Measurements from ENCODE around the gene OR52A5.

Gene OR52A5

DNA sequence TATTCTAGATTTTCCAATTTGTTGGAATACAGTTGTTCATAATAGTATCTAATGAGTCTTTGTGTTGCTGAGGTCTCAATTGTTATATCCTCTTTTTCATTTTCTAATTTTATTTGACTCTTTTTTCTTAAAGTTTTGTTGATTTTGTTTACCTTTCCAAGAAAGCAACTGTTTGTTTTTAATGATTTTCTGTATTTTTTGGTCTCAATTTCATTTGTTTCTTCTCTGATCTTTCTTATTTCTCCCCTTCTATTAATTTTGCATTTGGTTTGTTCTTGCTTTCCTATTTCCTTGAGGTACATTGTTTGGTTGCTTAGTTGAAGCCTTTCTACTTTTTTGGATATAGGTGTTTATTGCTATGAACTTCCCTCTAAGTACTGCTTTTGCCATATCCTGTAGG lies 21.6 kb upstream of the OR52A5 start:
- no peaks in the 10 kb centered on the region for H3K79me2 ChIP-seq (ENCODE audit: insufficient read depth, low read length)
- no peak overlapping the region for H3K27ac ChIP-seq (ENCODE audit: low read depth, low read length)
- H3F3A ChIP-seq (ENCODE audit: insufficient read depth), result no peaks in the 10 kb centered on the region
- no peaks in the 10 kb centered on the region for H3K27me3 ChIP-seq (ENCODE audit: low read length)
- H3K9me3 ChIP-seq (ENCODE audit: insufficient read depth, low read length), result no peaks in the 10 kb centered on the region
- H4K20me1 ChIP-seq (ENCODE audit: low read depth, low read length), result no peaks in the 10 kb centered on the region
- TF ChIP-seq EZH2phosphoT487 (conservative IDR thresholded peaks at IDR 0.05; ENCODE audit: low read length), result no peak
- TF ChIP-seq, protein P1, sequence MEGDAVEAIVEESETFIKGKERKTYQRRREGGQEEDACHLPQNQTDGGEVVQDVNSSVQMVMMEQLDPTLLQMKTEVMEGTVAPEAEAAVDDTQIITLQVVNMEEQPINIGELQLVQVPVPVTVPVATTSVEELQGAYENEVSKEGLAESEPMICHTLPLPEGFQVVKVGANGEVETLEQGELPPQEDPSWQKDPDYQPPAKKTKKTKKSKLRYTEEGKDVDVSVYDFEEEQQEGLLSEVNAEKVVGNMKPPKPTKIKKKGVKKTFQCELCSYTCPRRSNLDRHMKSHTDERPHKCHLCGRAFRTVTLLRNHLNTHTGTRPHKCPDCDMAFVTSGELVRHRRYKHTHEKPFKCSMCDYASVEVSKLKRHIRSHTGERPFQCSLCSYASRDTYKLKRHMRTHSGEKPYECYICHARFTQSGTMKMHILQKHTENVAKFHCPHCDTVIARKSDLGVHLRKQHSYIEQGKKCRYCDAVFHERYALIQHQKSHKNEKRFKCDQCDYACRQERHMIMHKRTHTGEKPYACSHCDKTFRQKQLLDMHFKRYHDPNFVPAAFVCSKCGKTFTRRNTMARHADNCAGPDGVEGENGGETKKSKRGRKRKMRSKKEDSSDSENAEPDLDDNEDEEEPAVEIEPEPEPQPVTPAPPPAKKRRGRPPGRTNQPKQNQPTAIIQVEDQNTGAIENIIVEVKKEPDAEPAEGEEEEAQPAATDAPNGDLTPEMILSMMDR (IDR thresholded peaks at IDR 0.05; ENCODE audit: insufficient read depth, low read length, poor library complexity, severe bottlenecking), result no peak
- no peak overlapping the region for H3K4me2 ChIP-seq (ENCODE audit: low read depth, low read length, poor library complexity, severe bottlenecking)
- no peaks in the 10 kb centered on the region for H3K36me3 ChIP-seq (ENCODE audit: low read length)
- H3K4me3 ChIP-seq (ENCODE audit: insufficient read depth, low read length, poor library complexity, severe bottlenecking), result no peak overlapping the region
- no peak overlapping the region for H3K9ac ChIP-seq (ENCODE audit: low read length)
- H2AFZ ChIP-seq (ENCODE audit: low read depth, low read length, severe bottlenecking), result no peak overlapping the region
- no peaks in the 10 kb centered on the region for H3K9me2 ChIP-seq (replicated peaks; ENCODE audit: insufficient read depth, low read length)

DNA sequence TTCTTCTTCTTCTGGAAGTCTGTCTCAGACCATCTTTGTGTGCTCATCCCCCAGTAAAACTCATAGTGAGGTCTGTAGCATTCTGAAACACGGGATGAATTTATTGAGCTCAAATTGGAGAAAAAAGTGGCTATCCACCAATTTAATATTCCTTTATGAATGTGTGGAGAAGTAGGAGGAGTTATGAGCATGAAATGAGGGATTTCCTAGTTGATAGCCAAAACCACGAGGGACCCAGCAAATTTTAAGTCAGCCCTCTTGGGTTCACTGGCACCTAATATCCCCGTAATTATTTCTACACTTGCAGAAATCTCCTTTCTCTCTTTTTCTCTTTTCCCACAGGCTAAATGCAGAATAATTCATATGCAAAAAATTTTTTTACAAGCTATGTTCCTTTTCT lies 16.5 kb upstream of the OR52A5 start, which contains the start of gene OR52A1:
Gene OR52A1, minus strand, starts transcription at position 101 of the 400 bp plus-strand sequence. CDS start 2,388 bp downstream, outside the sequence.
- no peak within 1 kb of the TSS for H3K4me3 ChIP-seq (ENCODE audit: insufficient read depth, low read length, poor library complexity, severe bottlenecking)
- H3K27ac ChIP-seq (ENCODE audit: low read depth, low read length), result no peak within 1 kb of the TSS
- no peak for TF ChIP-seq EZH2phosphoT487 (conservative IDR thresholded peaks at IDR 0.05; ENCODE audit: low read length)
- TF ChIP-seq, protein P1 (IDR thresholded peaks at IDR 0.05; ENCODE audit: insufficient read depth, low read length, poor library complexity, severe bottlenecking), result no peak
- H3K36me3 ChIP-seq (ENCODE audit: low read length), result no peaks in the 10 kb centered on the region
- no peaks in the 10 kb centered on the region for H3K9me3 ChIP-seq (ENCODE audit: insufficient read depth, low read length)
- H4K20me1 ChIP-seq (ENCODE audit: low read depth, low read length), result no peaks in the 10 kb centered on the region
- no peaks in the 10 kb centered on the region for H3F3A ChIP-seq (ENCODE audit: insufficient read depth)
- H3K4me2 ChIP-seq (ENCODE audit: low read depth, low read length, poor library complexity, severe bottlenecking), result no peak within 1 kb of the TSS
- no peaks in the 10 kb centered on the region for H3K9me2 ChIP-seq (replicated peaks; ENCODE audit: insufficient read depth, low read length)
- H3K27me3 ChIP-seq (ENCODE audit: low read length), result no peaks in the 10 kb centered on the region
- H3K79me2 ChIP-seq (ENCODE audit: insufficient read depth, low read length), result no peaks in the 10 kb centered on the region
- H2AFZ ChIP-seq (ENCODE audit: low read depth, low read length, severe bottlenecking), result no peak within 1 kb of the TSS
- H3K9ac ChIP-seq (ENCODE audit: low read length), result no peak within 1 kb of the TSS

DNA sequence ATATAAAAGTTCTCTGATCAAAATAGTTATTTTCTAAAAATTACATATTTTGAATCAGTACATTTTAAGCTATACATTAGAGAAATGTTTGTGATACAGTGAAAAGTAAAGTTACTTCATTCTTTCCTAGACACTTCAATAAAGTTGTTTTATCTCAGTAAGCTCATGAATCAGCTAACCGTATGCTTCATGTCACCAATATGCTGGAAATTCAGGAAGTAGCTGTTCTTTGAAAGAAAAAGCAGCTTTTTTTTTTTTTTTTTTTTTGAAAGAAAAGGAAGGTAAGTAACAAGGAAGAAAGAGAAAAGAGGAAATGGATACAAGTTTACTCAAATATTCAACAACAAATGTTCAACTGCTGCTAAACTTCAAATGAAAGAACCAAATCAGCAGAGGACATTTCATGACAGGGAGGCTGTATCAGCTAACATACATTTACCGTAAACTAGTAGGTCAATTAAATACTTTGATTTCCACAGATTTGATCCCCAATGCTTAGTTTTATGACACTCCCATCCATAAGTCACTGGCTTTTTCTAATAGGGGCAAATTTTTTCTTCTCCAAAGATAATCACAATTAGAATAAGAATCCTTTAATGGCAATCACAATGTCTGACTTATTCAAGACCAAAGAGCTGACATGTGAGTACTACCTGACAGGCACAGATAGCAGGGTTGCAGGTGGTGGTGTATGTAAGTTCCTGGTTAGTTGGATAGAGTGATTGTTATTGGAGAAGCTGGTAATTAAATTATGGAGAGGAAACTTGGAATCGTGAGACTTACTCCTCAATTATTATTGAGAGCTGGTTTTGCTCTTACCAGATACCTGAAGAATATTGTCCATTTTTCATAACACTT lies 15.6 kb upstream of the OR52A5 start:
- H3F3A ChIP-seq (ENCODE audit: insufficient read depth), result no peaks in the 10 kb centered on the region
- H3K27ac ChIP-seq (ENCODE audit: low read depth, low read length), result no peak overlapping the region
- no peaks in the 10 kb centered on the region for H3K79me2 ChIP-seq (ENCODE audit: insufficient read depth, low read length)
- H2AFZ ChIP-seq (ENCODE audit: low read depth, low read length, severe bottlenecking), result no peak overlapping the region
- H3K9ac ChIP-seq (ENCODE audit: low read length), result no peak overlapping the region
- no peaks in the 10 kb centered on the region for H3K27me3 ChIP-seq (ENCODE audit: low read length)
- H3K9me2 ChIP-seq (replicated peaks; ENCODE audit: insufficient read depth, low read length), result no peaks in the 10 kb centered on the region
- no peaks in the 10 kb centered on the region for H3K9me3 ChIP-seq (ENCODE audit: insufficient read depth, low read length)
- H3K36me3 ChIP-seq (ENCODE audit: low read length), result no peaks in the 10 kb centered on the region
- TF ChIP-seq, protein P1 (IDR thresholded peaks at IDR 0.05; ENCODE audit: insufficient read depth, low read length, poor library complexity, severe bottlenecking), result no peak
- TF ChIP-seq EZH2phosphoT487 (conservative IDR thresholded peaks at IDR 0.05; ENCODE audit: low read length), result no peak
- no peak overlapping the region for H3K4me2 ChIP-seq (ENCODE audit: low read depth, low read length, poor library complexity, severe bottlenecking)
- no peaks in the 10 kb centered on the region for H4K20me1 ChIP-seq (ENCODE audit: low read depth, low read length)
- H3K4me3 ChIP-seq (ENCODE audit: insufficient read depth, low read length, poor library complexity, severe bottlenecking), result no peak overlapping the region

Data from SU-DHL-6 (cell line).